Astrocyte of the cerebellum (primary cell): Measurements from ENCODE around the gene CTNNA3.
"Not testable (repeated sequence)": the region's sequence is repeated elsewhere in the genome, so short reads cannot be mapped to it uniquely, and the experiment has no call there.

ENCODE experiments used
- DNase-seq: peaks from one replicate; pipeline ENCODE4 v3.0.0-alpha.2; 2011; ENCODE audit warnings: low read depth
- H3K4me3 ChIP-seq: 2 replicates; pipeline ENCODE4 v1.5.1; 2011; ENCODE audit warnings: mild to moderate bottlenecking, low read depth, low read length, moderate library complexity
- in situ Hi-C: cut with HindIII; loops from 2 replicates; pipeline ENCODE4 v1.10.0; 2017; ENCODE audit warnings: low sequenced_read_pairs
- TF ChIP-seq, protein P1 (sequence below): IDR thresholded peaks from 2 replicates; pipeline ENCODE4 v1.5.1; 2012; ENCODE audit warnings: low read length, low read depth, moderate library complexity, mild to moderate bottlenecking; ENCODE audit errors: missing control alignments

The CTNNA3 gene

DNA sequence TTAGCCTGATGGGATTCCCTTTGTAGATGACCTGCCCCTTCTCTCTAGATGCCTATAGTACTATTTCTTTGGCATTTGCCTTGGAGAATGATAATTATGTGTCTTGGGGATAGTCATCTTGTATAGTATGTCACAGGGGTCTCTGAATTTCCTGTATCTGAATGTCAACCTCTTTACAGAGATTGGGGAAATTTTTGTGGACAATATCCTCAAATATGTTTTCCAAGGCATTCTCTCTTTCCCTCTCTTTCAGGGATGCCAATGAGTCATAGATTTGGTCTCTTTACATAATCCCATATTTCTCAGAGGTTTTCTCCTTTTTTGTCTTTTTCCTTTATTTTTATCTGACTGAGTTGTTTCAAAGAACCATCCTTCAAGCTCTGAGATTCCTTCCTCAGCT lies 99.4 kb downstream of the CTNNA3 start:
- TF ChIP-seq, protein P1, sequence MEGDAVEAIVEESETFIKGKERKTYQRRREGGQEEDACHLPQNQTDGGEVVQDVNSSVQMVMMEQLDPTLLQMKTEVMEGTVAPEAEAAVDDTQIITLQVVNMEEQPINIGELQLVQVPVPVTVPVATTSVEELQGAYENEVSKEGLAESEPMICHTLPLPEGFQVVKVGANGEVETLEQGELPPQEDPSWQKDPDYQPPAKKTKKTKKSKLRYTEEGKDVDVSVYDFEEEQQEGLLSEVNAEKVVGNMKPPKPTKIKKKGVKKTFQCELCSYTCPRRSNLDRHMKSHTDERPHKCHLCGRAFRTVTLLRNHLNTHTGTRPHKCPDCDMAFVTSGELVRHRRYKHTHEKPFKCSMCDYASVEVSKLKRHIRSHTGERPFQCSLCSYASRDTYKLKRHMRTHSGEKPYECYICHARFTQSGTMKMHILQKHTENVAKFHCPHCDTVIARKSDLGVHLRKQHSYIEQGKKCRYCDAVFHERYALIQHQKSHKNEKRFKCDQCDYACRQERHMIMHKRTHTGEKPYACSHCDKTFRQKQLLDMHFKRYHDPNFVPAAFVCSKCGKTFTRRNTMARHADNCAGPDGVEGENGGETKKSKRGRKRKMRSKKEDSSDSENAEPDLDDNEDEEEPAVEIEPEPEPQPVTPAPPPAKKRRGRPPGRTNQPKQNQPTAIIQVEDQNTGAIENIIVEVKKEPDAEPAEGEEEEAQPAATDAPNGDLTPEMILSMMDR, result no peak

GRCh38 chr10:67587771-67588170 lies 108.2 kb downstream of the CTNNA3 start:
- TF ChIP-seq, protein P1, result no peak

More for the DNA sequence above, 99.4 kb downstream of the CTNNA3 start:
- in situ Hi-C loops, result no loop called here
- no peak overlapping the region for H3K4me3 ChIP-seq
- DNase-seq, result no peak

GRCh38 chr10:67575532-67575931 lies 120.5 kb downstream of the CTNNA3 start:
- no peak for DNase-seq
- H3K4me3 ChIP-seq, result no peak overlapping the region
- TF ChIP-seq, protein P1, result no peak
- in situ Hi-C loops, result no loop called here

More at GRCh38 chr10:67587771-67588170, 108.2 kb downstream of the CTNNA3 start:
- in situ Hi-C loops, result no loop called here
- H3K4me3 ChIP-seq, result no peak overlapping the region
- no peak for DNase-seq

DNA sequence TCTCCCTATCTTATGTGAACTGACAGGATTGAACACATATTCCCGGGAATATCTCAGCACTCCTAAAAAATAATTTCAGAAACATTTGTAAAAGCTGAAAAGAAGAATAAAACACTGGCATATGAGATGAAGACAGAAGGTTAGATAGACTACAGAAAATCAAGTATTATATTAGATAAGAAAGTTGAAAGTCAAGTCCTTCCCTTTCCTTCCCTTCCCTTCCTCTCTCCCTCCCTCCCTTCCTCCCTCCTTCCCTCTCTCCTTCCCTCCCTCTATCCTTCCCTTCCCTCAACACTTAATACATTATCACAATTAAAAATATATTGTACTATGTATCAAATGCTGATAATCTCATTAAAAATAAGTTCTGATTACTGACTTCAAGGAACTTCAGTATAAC lies 122.5 kb downstream of the CTNNA3 start:
- TF ChIP-seq, protein P1, result no peak
- no peak overlapping the region for H3K4me3 ChIP-seq
- in situ Hi-C loops, result no loop called here
- DNase-seq, result no peak

GRCh38 chr10:67571503-67571902 lies 124.5 kb downstream of the CTNNA3 start:
- in situ Hi-C loops, result no loop called here
- TF ChIP-seq, protein P1, result no peak
- no peak overlapping the region for H3K4me3 ChIP-seq
- DNase-seq, result no peak

DNA sequence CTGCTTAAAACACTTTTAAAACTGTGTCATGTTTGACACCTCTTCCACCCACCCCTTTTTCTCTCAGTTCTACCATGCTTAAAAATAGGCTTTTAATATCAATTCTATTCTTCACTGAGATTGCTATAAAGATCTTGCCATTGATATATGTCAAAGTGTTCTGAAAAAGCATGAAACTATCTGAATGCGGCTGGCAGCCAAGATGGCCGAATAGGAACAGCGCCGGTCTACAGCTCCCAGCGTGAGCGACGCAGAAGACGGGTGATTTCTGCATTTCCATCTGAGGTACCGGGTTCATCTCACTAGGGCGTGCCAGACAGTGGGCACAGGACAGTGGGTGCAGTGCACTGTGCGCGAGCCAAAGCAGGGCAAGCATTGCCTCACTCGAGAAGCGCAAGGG lies 137.7 kb downstream of the CTNNA3 start:
- in situ Hi-C loops, H3K4me3 ChIP-seq, DNase-seq: not testable (repeated sequence)

DNA sequence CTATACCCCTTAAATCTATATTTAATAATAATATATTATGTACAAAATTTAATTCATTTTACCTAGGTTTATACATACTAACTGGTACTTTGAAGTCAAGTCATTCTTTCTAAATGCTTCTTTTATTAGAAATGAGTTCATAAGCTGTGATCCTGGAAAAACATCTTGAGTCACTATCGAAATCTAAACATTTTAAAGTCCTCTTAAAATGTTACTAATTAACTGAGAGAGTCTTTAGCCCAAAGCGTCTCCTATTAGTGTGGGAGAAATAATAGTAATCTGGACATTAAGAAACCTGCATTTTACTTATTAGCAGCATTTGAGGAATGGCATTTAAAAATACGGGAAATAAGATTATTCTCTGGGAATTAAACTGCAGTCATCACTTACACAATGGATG lies 142.7 kb downstream of the CTNNA3 start:
- DNase-seq, result no peak
- TF ChIP-seq, protein P1, result no peak
- no peak overlapping the region for H3K4me3 ChIP-seq
- in situ Hi-C loops, result no loop called here
